ENCODE measurements around the gene SORT1. TPM values are rescaled to one million over a fixed set of nuclear protein-coding genes. Genes with fewer than 3 reads are reported as not detected.
"Not testable (repeated sequence)": the region's sequence is repeated elsewhere in the genome, so short reads cannot be mapped to it uniquely, and the experiment has no call there.

The SORT1 gene
- total RNA-seq, 1 experiment from 2014 or later, result 9.2 TPM

GRCh38 chr1:109306832-109307273 is 90.9 kb downstream of the SORT1 start, which contains the start of gene MYBPHL:
Gene MYBPHL, minus strand, starts transcription at chr1:109307011. Its CDS starts 20 bp downstream, at chr1:109306991.
- Histone ChIP-seq H3K36me3 (ENCODE audit: low read depth, low read length) (no peaks in the 10 kb centered on the region), H3K4me3 (ENCODE audit: low read length) (no peak within 1 kb of the TSS), H3K27me3 (ENCODE audit: low read length) (no peaks in the 10 kb centered on the region), H3K9me3 (ENCODE audit: low read length) (no peaks in the 10 kb centered on the region), H4K20me1 (ENCODE audit: low read length) (no peaks in the 10 kb centered on the region), H3F3A (ENCODE audit: low read length, unreplicated experiment) (no peaks in the 10 kb centered on the region), H3K4me2 (ENCODE audit: low read length) (no peak within 1 kb of the TSS), H3K79me2 (ENCODE audit: low read length) (no peaks in the 10 kb centered on the region), H3K9ac (ENCODE audit: low read length) (no peak within 1 kb of the TSS), H3K9me2 (replicated peaks; ENCODE audit: low read length) (no peaks in the 10 kb centered on the region), H2AFZ (ENCODE audit: low read length) (no peak within 1 kb of the TSS), H3K4me1 (ENCODE audit: insufficient read depth, low read length) (no peaks in the 10 kb centered on the region), H3K27ac (ENCODE audit: low read length) (no peak within 1 kb of the TSS)
- ChIA-PET POLR2A (ENCODE audit: unreplicated experiment) (no interaction called here), CTCF (no interaction called here)
- no TSS peak for BruUV-seq (replicated peaks)
- ATAC-seq (no peak), DNase-seq (no peak)
- TF ChIP-seq EZH2 (IDR thresholded peaks at IDR 0.05; ENCODE audit: low read length, unreplicated experiment) (no peak), EZH2phosphoT487 (IDR thresholded peaks at IDR 0.05; ENCODE audit: borderline replicate concordance, low read length) (no peak)
- TF ChIP-seq, protein P1, sequence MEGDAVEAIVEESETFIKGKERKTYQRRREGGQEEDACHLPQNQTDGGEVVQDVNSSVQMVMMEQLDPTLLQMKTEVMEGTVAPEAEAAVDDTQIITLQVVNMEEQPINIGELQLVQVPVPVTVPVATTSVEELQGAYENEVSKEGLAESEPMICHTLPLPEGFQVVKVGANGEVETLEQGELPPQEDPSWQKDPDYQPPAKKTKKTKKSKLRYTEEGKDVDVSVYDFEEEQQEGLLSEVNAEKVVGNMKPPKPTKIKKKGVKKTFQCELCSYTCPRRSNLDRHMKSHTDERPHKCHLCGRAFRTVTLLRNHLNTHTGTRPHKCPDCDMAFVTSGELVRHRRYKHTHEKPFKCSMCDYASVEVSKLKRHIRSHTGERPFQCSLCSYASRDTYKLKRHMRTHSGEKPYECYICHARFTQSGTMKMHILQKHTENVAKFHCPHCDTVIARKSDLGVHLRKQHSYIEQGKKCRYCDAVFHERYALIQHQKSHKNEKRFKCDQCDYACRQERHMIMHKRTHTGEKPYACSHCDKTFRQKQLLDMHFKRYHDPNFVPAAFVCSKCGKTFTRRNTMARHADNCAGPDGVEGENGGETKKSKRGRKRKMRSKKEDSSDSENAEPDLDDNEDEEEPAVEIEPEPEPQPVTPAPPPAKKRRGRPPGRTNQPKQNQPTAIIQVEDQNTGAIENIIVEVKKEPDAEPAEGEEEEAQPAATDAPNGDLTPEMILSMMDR (conservative IDR thresholded peaks at IDR 0.05; ENCODE audit: low read depth, low read length), result no peak
- intact Hi-C loops (cut with micrococcal nuclease), result no loop called here

GRCh38 chr1:109305991-109306390 is 91.7 kb downstream of the SORT1 start:
- intact Hi-C loops (cut with micrococcal nuclease); H3K9ac ChIP-seq (ENCODE audit: low read length); ATAC-seq; CTCF ChIA-PET; H4K20me1 ChIP-seq (ENCODE audit: low read length); H3K27ac ChIP-seq (ENCODE audit: low read length); H3K36me3 ChIP-seq (ENCODE audit: low read depth, low read length); POLR2A ChIA-PET (ENCODE audit: unreplicated experiment); H3K4me2 ChIP-seq (ENCODE audit: low read length); DNase-seq; H3K9me3 ChIP-seq (ENCODE audit: low read length); H2AFZ ChIP-seq (ENCODE audit: low read length); BruUV-seq (replicated peaks); H3K79me2 ChIP-seq (ENCODE audit: low read length); H3F3A ChIP-seq (ENCODE audit: low read length, unreplicated experiment); H3K4me3 ChIP-seq (ENCODE audit: low read length); H3K9me2 ChIP-seq (replicated peaks; ENCODE audit: low read length); H3K4me1 ChIP-seq (ENCODE audit: insufficient read depth, low read length); H3K27me3 ChIP-seq (ENCODE audit: low read length): not testable (repeated sequence)

- CTCF ChIA-PET, result no interaction called here
- H3K27me3 ChIP-seq (ENCODE audit: low read length), result no peaks in the 10 kb centered on the region
- no peak overlapping the region for H3K27ac ChIP-seq (ENCODE audit: low read length)
- no peak overlapping the region for H3K9ac ChIP-seq (ENCODE audit: low read length)
- POLR2A ChIA-PET (ENCODE audit: unreplicated experiment), result no interaction called here
- BruUV-seq (replicated peaks), result no TSS peak
- ATAC-seq (no peak), DNase-seq (no peak)
- intact Hi-C loops (cut with micrococcal nuclease), result no loop called here
- no peaks in the 10 kb centered on the region for H3F3A ChIP-seq (ENCODE audit: low read length, unreplicated experiment)
- H2AFZ ChIP-seq (ENCODE audit: low read length), result no peak overlapping the region
- no peaks in the 10 kb centered on the region for H3K4me1 ChIP-seq (ENCODE audit: insufficient read depth, low read length)
- TF ChIP-seq, protein P1 (conservative IDR thresholded peaks at IDR 0.05; ENCODE audit: low read depth, low read length), result no peak
- no peak for TF ChIP-seq EZH2phosphoT487 (IDR thresholded peaks at IDR 0.05; ENCODE audit: borderline replicate concordance, low read length)
- no peak overlapping the region for H3K4me2 ChIP-seq (ENCODE audit: low read length)
- H3K79me2 ChIP-seq (ENCODE audit: low read length), result no peaks in the 10 kb centered on the region
- H3K36me3 ChIP-seq (ENCODE audit: low read depth, low read length), result no peaks in the 10 kb centered on the region
- H4K20me1 ChIP-seq (ENCODE audit: low read length), result no peaks in the 10 kb centered on the region
- no peaks in the 10 kb centered on the region for H3K9me3 ChIP-seq (ENCODE audit: low read length)
- H3K9me2 ChIP-seq (replicated peaks; ENCODE audit: low read length), result no peaks in the 10 kb centered on the region
- H3K4me3 ChIP-seq (ENCODE audit: low read length), result no peak overlapping the region
These were observed 93.3 kb downstream of the SORT1 start for GRCh38 chr1:109304226-109304920.
